ENCODE measurements around the gene GNRHR.

DNA sequence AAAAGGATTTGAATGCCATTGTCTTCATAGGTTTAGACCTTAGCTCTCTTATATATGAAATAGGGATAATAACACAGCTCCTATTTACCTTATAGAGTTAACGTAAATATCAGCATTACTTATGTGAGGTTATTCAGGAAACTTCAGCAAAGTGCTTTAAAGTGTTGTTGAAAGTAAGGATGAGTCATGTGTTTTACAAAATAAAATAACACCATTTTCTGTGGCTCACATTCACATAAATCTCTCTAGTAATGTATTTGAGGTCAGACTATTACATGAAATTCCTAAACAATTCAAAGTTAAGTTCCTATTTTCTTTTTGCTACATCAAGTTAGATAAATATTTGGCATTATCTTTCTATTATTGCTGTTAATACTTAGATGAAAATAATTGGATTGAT lies 2.9 kb downstream of the GNRHR start:
- TF ChIP-seq CTCF (IDR thresholded peaks at IDR 0.05) (no peak), POLR2A (IDR thresholded peaks at IDR 0.05) (no peak)
